ENCODE data around the gene EHD1. TPM values are rescaled to one million over a fixed set of nuclear protein-coding genes. Genes with fewer than 3 reads are reported as not detected.

Gene EHD1
- total and polyA plus RNA-seq, 9 of the 15 experiments (the other 6 are each of a cell fraction or from before 2014, with no cell fraction given), result 0.46 to 65.0 (median 16.4) TPM

DNA sequence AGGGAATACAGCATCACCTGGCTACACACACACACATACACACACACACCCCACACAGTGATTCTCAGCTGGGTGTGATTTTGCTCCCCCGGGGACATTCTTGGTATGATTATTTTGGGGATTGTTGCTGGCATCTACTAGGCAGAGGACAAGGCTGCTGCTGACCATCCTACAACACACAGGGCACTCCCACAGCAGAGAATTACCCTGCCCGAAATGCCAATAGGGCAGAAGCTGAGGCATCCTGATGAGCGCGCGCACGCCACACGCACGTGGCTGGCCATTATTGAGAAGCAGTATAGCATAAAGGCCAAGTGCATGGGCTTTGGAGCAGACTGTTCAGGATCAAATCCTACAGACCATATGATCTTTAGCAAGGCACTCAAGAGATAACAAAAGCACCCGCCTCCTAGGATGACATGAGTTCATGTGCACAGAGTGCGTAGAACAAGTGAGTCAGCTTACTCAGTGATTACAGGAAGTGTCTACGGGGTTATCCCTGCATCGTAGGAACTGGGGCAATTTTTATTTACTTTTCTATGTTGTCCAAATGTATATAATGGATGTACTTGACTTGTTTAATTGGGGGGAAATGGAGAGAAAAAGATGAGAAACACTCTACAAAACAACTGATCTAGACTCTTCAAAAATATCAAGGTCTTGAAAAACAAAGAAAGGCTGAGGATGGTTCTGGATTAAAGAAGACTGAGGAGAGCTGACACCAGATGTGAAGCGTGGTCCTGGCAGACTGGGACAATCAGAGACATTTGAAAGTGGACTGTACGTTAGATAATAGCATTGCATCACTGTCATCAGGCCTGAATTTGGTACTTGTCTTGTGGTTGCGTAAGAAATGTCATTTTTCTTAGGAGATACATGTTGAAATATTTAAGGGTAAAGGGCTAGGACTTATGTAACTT is 7.2 kb upstream of the EHD1 start (continued):
- TF ChIP-seq, protein P1, sequence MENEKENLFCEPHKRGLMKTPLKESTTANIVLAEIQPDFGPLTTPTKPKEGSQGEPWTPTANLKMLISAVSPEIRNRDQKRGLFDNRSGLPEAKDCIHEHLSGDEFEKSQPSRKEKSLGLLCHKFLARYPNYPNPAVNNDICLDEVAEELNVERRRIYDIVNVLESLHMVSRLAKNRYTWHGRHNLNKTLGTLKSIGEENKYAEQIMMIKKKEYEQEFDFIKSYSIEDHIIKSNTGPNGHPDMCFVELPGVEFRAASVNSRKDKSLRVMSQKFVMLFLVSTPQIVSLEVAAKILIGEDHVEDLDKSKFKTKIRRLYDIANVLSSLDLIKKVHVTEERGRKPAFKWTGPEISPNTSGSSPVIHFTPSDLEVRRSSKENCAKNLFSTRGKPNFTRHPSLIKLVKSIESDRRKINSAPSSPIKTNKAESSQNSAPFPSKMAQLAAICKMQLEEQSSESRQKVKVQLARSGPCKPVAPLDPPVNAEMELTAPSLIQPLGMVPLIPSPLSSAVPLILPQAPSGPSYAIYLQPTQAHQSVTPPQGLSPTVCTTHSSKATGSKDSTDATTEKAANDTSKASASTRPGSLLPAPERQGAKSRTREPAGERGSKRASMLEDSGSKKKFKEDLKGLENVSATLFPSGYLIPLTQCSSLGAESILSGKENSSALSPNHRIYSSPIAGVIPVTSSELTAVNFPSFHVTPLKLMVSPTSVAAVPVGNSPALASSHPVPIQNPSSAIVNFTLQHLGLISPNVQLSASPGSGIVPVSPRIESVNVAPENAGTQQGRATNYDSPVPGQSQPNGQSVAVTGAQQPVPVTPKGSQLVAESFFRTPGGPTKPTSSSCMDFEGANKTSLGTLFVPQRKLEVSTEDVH (IDR thresholded peaks at IDR 0.05; ENCODE audit: low read depth, partially characterized antibody), result peak; percentile 56
- TF ChIP-seq ETV1 (tag; conservative IDR thresholded peaks at IDR 0.05; ENCODE audit: low read depth), result peak; percentile 72
- peak; percentile 33 for TF ChIP-seq DACH1 (IDR thresholded peaks at IDR 0.05; ENCODE audit: partially characterized antibody)
- TF ChIP-seq, protein P2, sequence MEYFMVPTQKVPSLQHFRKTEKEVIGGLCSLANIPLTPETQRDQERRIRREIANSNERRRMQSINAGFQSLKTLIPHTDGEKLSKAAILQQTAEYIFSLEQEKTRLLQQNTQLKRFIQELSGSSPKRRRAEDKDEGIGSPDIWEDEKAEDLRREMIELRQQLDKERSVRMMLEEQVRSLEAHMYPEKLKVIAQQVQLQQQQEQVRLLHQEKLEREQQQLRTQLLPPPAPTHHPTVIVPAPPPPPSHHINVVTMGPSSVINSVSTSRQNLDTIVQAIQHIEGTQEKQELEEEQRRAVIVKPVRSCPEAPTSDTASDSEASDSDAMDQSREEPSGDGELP (CRISPR knock-in tag; IDR thresholded peaks at IDR 0.05; ENCODE audit: borderline replicate concordance), result peak; percentile 93
- peak; percentile 55; the same call in 1 of the 2 replicates for TF ChIP-seq MTA2 (IDR thresholded peaks at IDR 0.05; ENCODE audit: low read depth)
- TF ChIP-seq, protein P3, sequence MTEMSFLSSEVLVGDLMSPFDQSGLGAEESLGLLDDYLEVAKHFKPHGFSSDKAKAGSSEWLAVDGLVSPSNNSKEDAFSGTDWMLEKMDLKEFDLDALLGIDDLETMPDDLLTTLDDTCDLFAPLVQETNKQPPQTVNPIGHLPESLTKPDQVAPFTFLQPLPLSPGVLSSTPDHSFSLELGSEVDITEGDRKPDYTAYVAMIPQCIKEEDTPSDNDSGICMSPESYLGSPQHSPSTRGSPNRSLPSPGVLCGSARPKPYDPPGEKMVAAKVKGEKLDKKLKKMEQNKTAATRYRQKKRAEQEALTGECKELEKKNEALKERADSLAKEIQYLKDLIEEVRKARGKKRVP (CRISPR knock-in tag; IDR thresholded peaks at IDR 0.05), result 0 out of 2 replicates have a peak, but pooled peaks have one; percentile 42
- peak; percentile 84 for TF ChIP-seq POLR2H (tag; IDR thresholded peaks at IDR 0.05; ENCODE audit: low read depth)
- TF ChIP-seq NFE2 (IDR thresholded peaks at IDR 0.05; ENCODE audit: low read depth), result peak; percentile 89
- peak in 1 of 2 experiments; percentile 83; a peak in 2 of 4 replicates for TF ChIP-seq ARNT (IDR thresholded peaks at IDR 0.05)
- TF ChIP-seq KHSRP (IDR thresholded peaks at IDR 0.05), result no peak
- peak; percentile 48 for TF ChIP-seq GABPA (tag; conservative IDR thresholded peaks at IDR 0.05; ENCODE audit: low read depth)
- peak; percentile 83 for TF ChIP-seq TAF9B (IDR thresholded peaks at IDR 0.05; ENCODE audit: partially characterized antibody)
- TF ChIP-seq, protein P4, sequence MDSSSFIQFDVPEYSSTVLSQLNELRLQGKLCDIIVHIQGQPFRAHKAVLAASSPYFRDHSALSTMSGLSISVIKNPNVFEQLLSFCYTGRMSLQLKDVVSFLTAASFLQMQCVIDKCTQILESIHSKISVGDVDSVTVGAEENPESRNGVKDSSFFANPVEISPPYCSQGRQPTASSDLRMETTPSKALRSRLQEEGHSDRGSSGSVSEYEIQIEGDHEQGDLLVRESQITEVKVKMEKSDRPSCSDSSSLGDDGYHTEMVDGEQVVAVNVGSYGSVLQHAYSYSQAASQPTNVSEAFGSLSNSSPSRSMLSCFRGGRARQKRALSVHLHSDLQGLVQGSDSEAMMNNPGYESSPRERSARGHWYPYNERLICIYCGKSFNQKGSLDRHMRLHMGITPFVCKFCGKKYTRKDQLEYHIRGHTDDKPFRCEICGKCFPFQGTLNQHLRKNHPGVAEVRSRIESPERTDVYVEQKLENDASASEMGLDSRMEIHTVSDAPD (CRISPR knock-in tag; IDR thresholded peaks at IDR 0.05), result no peak
- TF ChIP-seq, protein P5, sequence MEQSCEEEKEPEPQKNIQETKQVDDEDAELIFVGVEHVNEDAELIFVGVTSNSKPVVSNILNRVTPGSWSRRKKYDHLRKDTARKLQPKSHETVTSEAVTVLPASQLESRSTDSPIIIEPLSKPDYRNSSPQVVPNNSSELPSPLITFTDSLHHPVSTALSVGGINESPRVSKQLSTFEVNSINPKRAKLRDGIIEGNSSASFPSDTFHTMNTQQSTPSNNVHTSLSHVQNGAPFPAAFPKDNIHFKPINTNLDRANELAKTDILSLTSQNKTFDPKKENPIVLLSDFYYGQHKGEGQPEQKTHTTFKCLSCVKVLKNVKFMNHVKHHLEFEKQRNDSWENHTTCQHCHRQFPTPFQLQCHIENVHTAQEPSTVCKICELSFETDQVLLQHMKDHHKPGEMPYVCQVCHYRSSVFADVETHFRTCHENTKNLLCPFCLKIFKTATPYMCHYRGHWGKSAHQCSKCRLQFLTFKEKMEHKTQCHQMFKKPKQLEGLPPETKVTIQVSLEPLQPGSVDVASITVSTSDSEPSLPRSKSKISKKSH (CRISPR knock-in tag; IDR thresholded peaks at IDR 0.05), result no peak
- 0 out of 2 replicates have a peak, but pooled peaks have one; percentile 52 for TF ChIP-seq PHF21A (IDR thresholded peaks at IDR 0.05; ENCODE audit: borderline replicate concordance, low read depth)
- peak; percentile 99 for TF ChIP-seq CEBPB (tag; IDR thresholded peaks at IDR 0.05)

Measured in K562 (cell line).